AG04450 (cell line): ENCODE data around the gene ZNF692. TPM values are rescaled to one million over a fixed set of nuclear protein-coding genes. Genes with fewer than 3 reads are reported as not detected.
"Not testable (repeated sequence)": the region's sequence is repeated elsewhere in the genome, so short reads cannot be mapped to it uniquely, and the experiment has no call there.

Experiments
- CTCF ChIA-PET: fragments of 300-600, 350-600 bp; formaldehyde crosslinking; extraction: SDS; loops from one replicate; lab custom pipeline; 2022; ENCODE audit warnings: antibody characterized with exemption, inconsistent platforms; lab: Charles Lee
- POLR2A ChIA-PET: fragments of 350-600 bp; formaldehyde crosslinking; extraction: SDS; loops from one replicate; lab custom pipeline; 2021; ENCODE audit warnings: antibody characterized with exemption, inconsistent platforms; lab: Yijun Ruan, JAX
- DNase-seq: peaks from one replicate; pipeline ENCODE4 v3.0.0-alpha.2; 2011; ENCODE audit warnings: low read depth, low spot score
- H3K27ac ChIP-seq: one replicate; pipeline ENCODE4 v1.5.1; 2012; ENCODE audit warnings: low read depth, low read length, control low read depth
- H3K27me3 ChIP-seq: one replicate; pipeline ENCODE4 v1.6.0; 2012; ENCODE audit warnings: low read length; ENCODE audit not compliant: control insufficient read depth, insufficient read depth
- H3K4me3 ChIP-seq: 2 replicates; pipeline ENCODE4 v1.5.1; 2011; ENCODE audit warnings: mild to moderate bottlenecking, low read depth, low read length, control low read depth
- H3K9me3 ChIP-seq: 2 replicates; pipeline ENCODE4 v1.5.1; 2012; ENCODE audit warnings: low read length; ENCODE audit not compliant: control insufficient read depth, insufficient read depth
- CTCF ChIP-seq: IDR thresholded peaks from 2 replicates; pipeline ENCODE4 v1.5.1; 2011; ENCODE audit warnings: low read depth, low read length, control low read depth, inconsistent platforms
- polyA plus RNA-seq: library from polyadenylated mRNA; depleted of rRNA; stranded (reverse); fragments of >200 nt; gene quantifications from 2 replicates; pipeline ENCODE4 v1.2.3, GENCODE V29; 2011

ZNF692 gene
- polyA plus RNA-seq, 1 experiment: 12.7 TPM

DNA sequence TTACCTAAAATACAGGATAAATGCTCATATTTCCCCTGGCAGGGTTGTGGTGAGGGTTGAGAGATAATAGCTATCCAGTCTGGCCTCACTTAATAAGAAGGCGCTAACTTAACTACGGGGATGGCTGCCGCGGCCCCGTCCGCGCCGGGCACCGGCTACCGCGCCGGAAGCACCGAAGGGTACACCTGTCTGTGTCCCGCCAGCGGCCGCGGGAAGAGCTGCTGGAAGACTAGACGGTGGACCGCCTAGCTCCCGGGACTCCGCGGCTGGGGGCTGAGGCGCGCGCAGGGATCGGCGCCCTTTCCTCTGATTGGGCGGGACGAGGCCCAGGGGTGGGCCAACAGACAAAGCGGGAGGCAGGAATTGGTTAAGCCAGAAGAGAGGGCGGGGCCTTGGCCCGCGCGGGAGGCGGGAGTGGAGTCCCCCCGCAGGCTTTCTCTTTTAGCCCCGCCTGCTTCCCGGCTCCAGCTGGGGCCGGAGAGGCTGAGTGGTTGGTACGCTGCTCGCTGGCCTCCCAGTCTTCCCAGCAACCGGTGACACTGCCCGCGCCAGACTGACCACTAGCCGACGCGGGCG is 21.0 kb downstream of the ZNF692 start, which contains the start of gene ZNF672:
ZNF672 (plus strand) TSS at position 444 of the 576 bp plus-strand sequence. CDS start 9,051 bp downstream, outside the sequence.
- no peak for TF ChIP-seq CTCF
- DNase-seq: peak; percentile 96
- Histone ChIP-seq H3K27ac (peak within 1 kb of the TSS; percentile 98), H3K27me3 (no peaks in the 10 kb centered on the region), H3K4me3 (peak within 1 kb of the TSS; percentile 90), H3K9me3 (no peaks in the 10 kb centered on the region; the same call in 1 of the 2 replicates)
- ChIA-PET POLR2A (interaction anchor here (0.8 to 2.9 kb wide), 8 partner anchors 9 to 89 kb away, joined by 3 to 27 read pairs (median 4); partner anchors contain the start of genes SH3BP5L and ZNF692), CTCF (interaction anchor here (1.8 kb wide), 1 partner anchor 10 kb away, joined by 16 read pairs; no protein-coding TSS in a partner anchor)

GRCh38 chr1:248837045-248837780 is 21.7 kb downstream of the ZNF692 start:
- H3K4me3 ChIP-seq: peak overlapping the region; percentile 71
- TF ChIP-seq CTCF: no peak
- POLR2A ChIA-PET: interaction anchor here (0.8 to 2.9 kb wide), 7 partner anchors 8 to 89 kb away, joined by 3 to 27 read pairs (median 5); partner anchors contain the start of genes SH3BP5L and ZNF692

GRCh38 chr1:248834343-248834940 is 24.4 kb downstream of the ZNF692 start:
- H3K9me3 ChIP-seq: no peaks in the 10 kb centered on the region; the same call in 1 of the 2 replicates
- no peak for TF ChIP-seq CTCF
- CTCF ChIA-PET: no interaction called here
- H3K4me3 ChIP-seq: no peak overlapping the region
- POLR2A ChIA-PET: no interaction called here
- no peak for DNase-seq
- H3K27me3 ChIP-seq: peaks cover 2% of the 10 kb centered on the region
- H3K27ac ChIP-seq: no peak overlapping the region

More at GRCh38 chr1:248837045-248837780, 21.7 kb downstream of the ZNF692 start:
- peak overlapping the region; percentile 21 for H3K27ac ChIP-seq
- H3K27me3 ChIP-seq: no peaks in the 10 kb centered on the region
- CTCF ChIA-PET: interaction anchor here (1.3 to 1.8 kb wide), 2 partner anchors 10 to 11 kb away, joined by 3 to 16 read pairs; no protein-coding TSS in a partner anchor
- no peak for DNase-seq
- H3K9me3 ChIP-seq: no peaks in the 10 kb centered on the region; the same call in 1 of the 2 replicates

- Histone ChIP-seq H3K9me3 (no peaks in the 10 kb centered on the region), H3K4me3 (no peak overlapping the region), H3K27me3 (peaks cover 2% of the 10 kb centered on the region), H3K27ac (no peak overlapping the region)
- POLR2A ChIA-PET: no interaction called here
- DNase-seq: no peak
- TF ChIP-seq CTCF: no peak
- CTCF ChIA-PET: no interaction called here
Observed at GRCh38 chr1:248831842-248832241, 27.0 kb downstream of the ZNF692 start.

DNA sequence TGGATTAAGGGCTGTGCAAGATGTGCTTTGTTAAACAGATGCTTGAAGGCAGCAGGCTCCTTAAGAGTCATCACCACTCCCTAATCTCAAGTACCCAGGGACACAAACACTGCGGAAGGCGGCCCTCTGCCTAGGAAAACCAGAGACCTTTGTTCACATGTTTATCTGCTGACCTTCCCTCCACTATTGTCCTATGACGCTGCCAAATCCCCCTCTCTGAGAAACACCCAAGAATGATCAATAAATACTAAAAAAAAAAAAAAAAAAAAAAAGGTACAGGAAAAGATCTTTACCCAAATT is 28.2 kb downstream of the ZNF692 start:
- H3K9me3 ChIP-seq, H3K27ac ChIP-seq, H3K27me3 ChIP-seq, CTCF ChIA-PET, DNase-seq, POLR2A ChIA-PET, H3K4me3 ChIP-seq: not testable (repeated sequence)
